GM18858 (cell line): ENCODE data around the gene GDF15.

Experiments used
- ATAC-seq: cut with Tn5 transposase; IDR thresholded peaks from one replicate; pipeline ENCODE4 v1.9.1; 2021; ENCODE audit not compliant: unreplicated experiment

GDF15 gene

GRCh38 chr19:18417250-18418028 lies 31.5 kb downstream of the GDF15 start:
- ATAC-seq = no peak

GRCh38 chr19:18418029-18418482 lies 32.1 kb downstream of the GDF15 start:
- ATAC-seq = no peak

- ATAC-seq = no peak
Measured at GRCh38 chr19:18418483-18419194, 32.7 kb downstream of the GDF15 start.

- ATAC-seq = no peak
Measured at GRCh38 chr19:18419195-18419698, 33.3 kb downstream of the GDF15 start, which contains the start of gene SSBP4. SSBP4 (plus strand) TSS chr19:18419398; CDS start chr19:18419649, 251 bp downstream.

- no peak for ATAC-seq
Measured at GRCh38 chr19:18419699-18420460, 33.9 kb downstream of the GDF15 start.

- ATAC-seq = no peak
Measured at GRCh38 chr19:18420930-18421329, 35.0 kb downstream of the GDF15 start.

- ATAC-seq = no peak
Measured at GRCh38 chr19:18421371-18421959, 35.5 kb downstream of the GDF15 start.

- ATAC-seq = no peak
Measured at GRCh38 chr19:18422530-18423191, 36.7 kb downstream of the GDF15 start.

GRCh38 chr19:18423258-18424020 lies 37.5 kb downstream of the GDF15 start:
- no peak for ATAC-seq

GRCh38 chr19:18424122-18424889 lies 38.3 kb downstream of the GDF15 start:
- no peak for ATAC-seq

- ATAC-seq = no peak
Measured at GRCh38 chr19:18424890-18425514, 39.0 kb downstream of the GDF15 start.

GRCh38 chr19:18425515-18426415 lies 39.8 kb downstream of the GDF15 start:
- no peak for ATAC-seq

- ATAC-seq = no peak
Measured at GRCh38 chr19:18426416-18426767, 40.4 kb downstream of the GDF15 start.

GRCh38 chr19:18427080-18427742 lies 41.3 kb downstream of the GDF15 start:
- no peak for ATAC-seq

- ATAC-seq = no peak
Measured at GRCh38 chr19:18427743-18428113, 41.8 kb downstream of the GDF15 start.

GRCh38 chr19:18428173-18428786 lies 42.3 kb downstream of the GDF15 start:
- no peak for ATAC-seq
